ENCODE measurements around the gene UGT1A5. TPM values are rescaled to one million over a fixed set of nuclear protein-coding genes. Genes with fewer than 3 reads are reported as not detected.

UGT1A5 gene
- total RNA-seq, 2 donors from 2014 or later, result not detected

- Histone ChIP-seq H3K36me3 (ENCODE audit: control insufficient read depth, insufficient read depth, low read length) (no peaks in the 10 kb centered on the region), H3K27ac (ENCODE audit: low read depth, low read length) (no peak overlapping the region), H3K9ac (ENCODE audit: extremely low read depth, low read length, poor library complexity, severe bottlenecking) (no peak overlapping the region), H3K9me3 (ENCODE audit: control insufficient read depth, low read length) (no peaks in the 10 kb centered on the region), H3K4me1 (ENCODE audit: control insufficient read depth, insufficient read depth, low read length) (no peaks in the 10 kb centered on the region), H3K4me3 (ENCODE audit: low read length) (no peak overlapping the region), H3K27me3 (ENCODE audit: control insufficient read depth, insufficient read depth, low read length, poor library complexity, severe bottlenecking) (no peaks in the 10 kb centered on the region)
- Mint-ChIP-seq H3K9me3 (no peaks in the 10 kb centered on the region), H3K4me3 (no peak overlapping the region), H3K4me1 (peaks cover 5% of the 10 kb centered on the region), H3K27me3 (ENCODE audit: insufficient read depth) (no peaks in the 10 kb centered on the region), H3K27ac (no peak overlapping the region), H3K36me3 (ENCODE audit: low read depth) (no peaks in the 10 kb centered on the region)
- no peak for TF ChIP-seq CTCF (conservative IDR thresholded peaks at IDR 0.05)
- DNase-seq, result no peak
- 89 to 92% methylated on average over 8 to 9 of the region's 10 CpGs for WGBS, 2 experiments (ENCODE audit: insufficient coverage in 1 of 2, insufficient read length in 1 of 2)
These were observed 4.6 kb upstream of the UGT1A5 start for GRCh38 chr2:233707940-233708644.

GRCh38 chr2:233708942-233709341 lies 3.8 kb upstream of the UGT1A5 start:
- Mint-ChIP-seq H3K27me3 (ENCODE audit: insufficient read depth) (no peaks in the 10 kb centered on the region), H3K4me3 (no peak overlapping the region), H3K4me1 (peaks cover 5% of the 10 kb centered on the region), H3K9me3 (no peaks in the 10 kb centered on the region), H3K27ac (no peak overlapping the region), H3K36me3 (ENCODE audit: low read depth) (no peaks in the 10 kb centered on the region)
- H3K4me1 ChIP-seq (ENCODE audit: control insufficient read depth, insufficient read depth, low read length), result no peaks in the 10 kb centered on the region
- no peak overlapping the region for H3K4me3 ChIP-seq (ENCODE audit: low read length)
- H3K9me3 ChIP-seq (ENCODE audit: control insufficient read depth, low read length), result no peaks in the 10 kb centered on the region
- H3K27ac ChIP-seq (ENCODE audit: low read depth, low read length), result no peak overlapping the region
- WGBS, 2 experiments (ENCODE audit: insufficient coverage in 1 of 2, insufficient read length in 1 of 2), result 89 to 100% methylated on average over 1 to 4 of the region's 5 CpGs
- H3K9ac ChIP-seq (ENCODE audit: extremely low read depth, low read length, poor library complexity, severe bottlenecking), result no peak overlapping the region
- no peak for TF ChIP-seq CTCF (conservative IDR thresholded peaks at IDR 0.05)
- no peaks in the 10 kb centered on the region for H3K36me3 ChIP-seq (ENCODE audit: control insufficient read depth, insufficient read depth, low read length)
- DNase-seq, result no peak
- no peaks in the 10 kb centered on the region for H3K27me3 ChIP-seq (ENCODE audit: control insufficient read depth, insufficient read depth, low read length, poor library complexity, severe bottlenecking)

DNA sequence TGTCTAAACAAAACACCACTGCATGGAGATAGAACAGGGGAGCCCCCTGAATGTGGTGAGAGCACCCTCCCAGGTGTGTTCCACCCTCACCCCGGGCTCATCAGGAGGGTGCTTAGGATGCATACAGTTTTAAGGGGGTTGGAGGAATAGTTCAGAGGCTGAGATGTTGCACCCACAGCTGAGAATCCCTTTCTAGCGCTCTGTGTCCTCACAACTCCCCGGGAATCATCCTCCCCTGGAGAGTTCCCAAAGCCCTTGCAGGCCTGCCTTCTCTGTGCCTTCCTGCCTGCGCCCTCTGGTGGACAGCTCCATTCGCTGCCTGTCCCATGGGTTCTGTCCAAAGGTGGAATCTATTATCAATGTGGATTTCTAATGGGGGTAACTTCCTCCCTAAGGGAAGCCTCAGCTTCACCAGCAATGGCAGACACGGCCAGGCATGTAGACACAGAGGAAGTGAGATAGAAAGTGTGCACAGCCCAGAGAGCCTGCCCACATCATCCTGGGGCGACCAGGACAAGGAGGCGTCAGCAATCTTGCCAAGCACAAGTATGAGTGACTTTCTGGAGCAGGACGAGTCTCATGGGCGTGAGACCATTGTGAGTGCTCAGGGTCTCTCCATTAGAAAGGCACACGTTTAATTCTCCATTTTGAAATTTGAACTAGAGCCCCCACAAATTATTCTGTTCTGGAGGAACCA lies 1.2 kb upstream of the UGT1A5 start:
- H3K36me3 Mint-ChIP-seq (ENCODE audit: low read depth), result no peaks in the 10 kb centered on the region
- no peak overlapping the region for H3K4me3 Mint-ChIP-seq
- H3K9me3 ChIP-seq (ENCODE audit: control insufficient read depth, low read length), result no peaks in the 10 kb centered on the region
- no peak overlapping the region for H3K9ac ChIP-seq (ENCODE audit: extremely low read depth, low read length, poor library complexity, severe bottlenecking)
- no peaks in the 10 kb centered on the region for H3K36me3 ChIP-seq (ENCODE audit: control insufficient read depth, insufficient read depth, low read length)
- TF ChIP-seq CTCF (conservative IDR thresholded peaks at IDR 0.05), result peak; percentile 96
- H3K27ac ChIP-seq (ENCODE audit: low read depth, low read length), result no peak overlapping the region
- H3K4me1 Mint-ChIP-seq, result peaks cover 5% of the 10 kb centered on the region
- peaks cover 7% of the 10 kb centered on the region for H3K27me3 Mint-ChIP-seq (ENCODE audit: insufficient read depth)
- no peaks in the 10 kb centered on the region for H3K9me3 Mint-ChIP-seq
- no peaks in the 10 kb centered on the region for H3K4me1 ChIP-seq (ENCODE audit: control insufficient read depth, insufficient read depth, low read length)
- no peak overlapping the region for H3K4me3 ChIP-seq (ENCODE audit: low read length)
- 48 to 58% methylated on average over 10 to 11 of the region's 11 CpGs for WGBS, 2 experiments (ENCODE audit: insufficient coverage in 1 of 2, insufficient read length in 1 of 2)
- H3K27me3 ChIP-seq (ENCODE audit: control insufficient read depth, insufficient read depth, low read length, poor library complexity, severe bottlenecking), result no peaks in the 10 kb centered on the region
- H3K27ac Mint-ChIP-seq, result no peak overlapping the region
- peak; percentile 93 for DNase-seq

Data from endodermal cell (in vitro differentiated cells).